H1 (cell line): ENCODE results near the gene FHIT. TPM values are rescaled to one million over a fixed set of nuclear protein-coding genes. Genes with fewer than 3 reads are reported as not detected.

Experiments
- CBX8 ChIP-seq: fragments of 300-800, 300-1000 bp; sonication (generic); IDR thresholded peaks from 2 replicates; pipeline ENCODE4 v1.7.1; 2016; ENCODE audit warnings: low read depth, low read length, borderline replicate concordance
- CHD7 ChIP-seq: fragments of 300-600 bp; sonication (generic); IDR thresholded peaks from 2 replicates; pipeline ENCODE4 v1.7.1; 2012; ENCODE audit warnings: low read length, moderate library complexity, mild to moderate bottlenecking, inconsistent platforms; ENCODE audit not compliant: insufficient replicate concordance
- EZH2 ChIP-seq: fragments of 200-600 bp; sonication (generic); IDR thresholded peaks from 2 replicates; pipeline ENCODE4 v1.7.1; 2012; ENCODE audit warnings: low read depth, mild to moderate bottlenecking, moderate library complexity, low read length, inconsistent platforms; ENCODE audit not compliant: severe bottlenecking
- FOSL1 ChIP-seq: IDR thresholded peaks from 2 replicates; pipeline ENCODE4 v1.6.1; 2011; ENCODE audit warnings: mild to moderate bottlenecking, low read depth, low read length, moderate library complexity; ENCODE audit not compliant: insufficient read depth
- HDAC6 ChIP-seq: IDR thresholded peaks from one replicate; pipeline ENCODE4 v1.7.1; 2012; ENCODE audit warnings: low read depth, mild to moderate bottlenecking, inconsistent platforms, low read length, moderate library complexity
- JUN ChIP-seq: IDR thresholded peaks from 2 replicates; pipeline ENCODE4 v1.6.1; 2011; ENCODE audit warnings: low read depth, mild to moderate bottlenecking, improper control_type of control experiment, low read length
- PHF8 ChIP-seq: fragments of 200-600 bp; sonication (generic); conservative IDR thresholded peaks from 2 replicates; pipeline ENCODE4 v1.7.1; 2012; ENCODE audit warnings: low read depth, mild to moderate bottlenecking, inconsistent platforms, low read length, moderate library complexity
- POLR2AphosphoS5 ChIP-seq: IDR thresholded peaks from 2 replicates; pipeline ENCODE4 v1.6.1; 2011; ENCODE audit warnings: low read depth, low read length
- SAP30 ChIP-seq: fragments of 300-600 bp; sonication (generic); IDR thresholded peaks from 2 replicates; pipeline ENCODE4 v1.7.1; 2012; ENCODE audit warnings: low read length, moderate library complexity, mild to moderate bottlenecking, inconsistent platforms; ENCODE audit not compliant: insufficient read depth, insufficient replicate concordance
- SIRT6 ChIP-seq: IDR thresholded peaks from one replicate; pipeline ENCODE4 v1.7.1; 2012; ENCODE audit warnings: low read length, inconsistent platforms
- SRF ChIP-seq: IDR thresholded peaks from 2 replicates; pipeline ENCODE4 v1.6.1; 2011; ENCODE audit warnings: mild to moderate bottlenecking, low read depth, low read length, moderate library complexity
- TCF12 ChIP-seq: IDR thresholded peaks from 2 replicates; pipeline ENCODE4 v1.6.1; 2011; ENCODE audit warnings: low read depth, mild to moderate bottlenecking, low read length
- polyA plus RNA-seq, 7 experiments: library from polyadenylated mRNA; depleted of rRNA in 3 of 7; stranded (reverse) in 5 of 7; unstranded in 2 of 7; fragments of >200 nt in 5 of 7; fragments of 200-250 nt in 2 of 7; gene quantifications; 1 replicate in 5 of 7; 2 replicates in 1 of 7; 4 replicates in 1 of 7; pipeline versions ENCODE4 v1.2.1 to v1.2.3, GENCODE V29; 2011 to 2013; ENCODE audit warnings: missing spikeins in 2 of 7, mixed read lengths in 2 of 7
- total RNA-seq: library from RNA; stranded (reverse); fragmentation: NEBNext Ultra II Directional; extraction: Animal tissue kit (Norgen Biotek cat#: 25700); gene quantifications from 2 replicates; pipeline ENCODE4 v1.2.1, GENCODE V29; 2021

FHIT gene
- total and polyA plus RNA-seq, 2 of the 8 experiments (the other 6 are each of a cell fraction or from before 2014, with no cell fraction given), result 1.2 to 3.2 TPM

GRCh38 chr3:60135474-60135873 lies 1115.8 kb downstream of the FHIT start (continued):
- TF ChIP-seq CHD7 (no peak), FOSL1 (no peak), CBX8 (no peak), POLR2AphosphoS5 (no peak), TCF12 (no peak), SIRT6 (no peak), EZH2 (no peak), JUN (no peak), SRF (no peak), SAP30 (no peak), HDAC6 (no peak), PHF8 (no peak)
